HG03575 (cell line): Measurements from ENCODE around the gene RAD52.

Experiments
- ATAC-seq: cut with Tn5 transposase; IDR thresholded peaks from one replicate; pipeline ENCODE4 v1.9.1; 2021; ENCODE audit not compliant: unreplicated experiment, insufficient number of reproducible peaks, low FRiP score; ENCODE audit errors: extremely low read depth

The RAD52 gene

GRCh38 chr12:949453-950191 is at the start of gene RAD52:
Gene RAD52, minus strand, starts transcription at chr12:949694. Its CDS starts 16,636 bp downstream, at chr12:933058.
- peak; percentile 50 for ATAC-seq

GRCh38 chr12:998020-998874 is 48.8 kb upstream of the RAD52 start:
- ATAC-seq, result no peak

- ATAC-seq, result no peak
Measured at GRCh38 chr12:997505-997904, 48.0 kb upstream of the RAD52 start.

- no peak for ATAC-seq
Measured at GRCh38 chr12:996881-997280, 47.4 kb upstream of the RAD52 start.

GRCh38 chr12:992647-993046 is 43.2 kb upstream of the RAD52 start:
- ATAC-seq, result no peak

GRCh38 chr12:991350-992333 is 42.1 kb upstream of the RAD52 start:
- no peak for ATAC-seq

GRCh38 chr12:990661-991349 is 41.3 kb upstream of the RAD52 start, which contains the start of gene ERC1:
Gene ERC1, plus strand, starts transcription at chr12:991223. Its CDS starts 36,681 bp downstream, at chr12:1027904.
- no peak for ATAC-seq

GRCh38 chr12:989751-990660 is 40.5 kb upstream of the RAD52 start:
- ATAC-seq, result no peak

- ATAC-seq, result no peak
Measured at GRCh38 chr12:989051-989450, 39.6 kb upstream of the RAD52 start.

- ATAC-seq, result no peak
Measured at GRCh38 chr12:988646-989045, 39.2 kb upstream of the RAD52 start.

GRCh38 chr12:981961-982360 is 32.5 kb upstream of the RAD52 start:
- ATAC-seq, result no peak

- no peak for ATAC-seq
Measured at GRCh38 chr12:981176-981828, 31.8 kb upstream of the RAD52 start.

- ATAC-seq, result no peak
Measured at GRCh38 chr12:979349-979748, 29.9 kb upstream of the RAD52 start.

- no peak for ATAC-seq
Measured at GRCh38 chr12:977156-977555, 27.7 kb upstream of the RAD52 start.

GRCh38 chr12:976644-977043 is 27.1 kb upstream of the RAD52 start:
- ATAC-seq, result no peak

GRCh38 chr12:974271-974862 is 24.9 kb upstream of the RAD52 start:
- no peak for ATAC-seq

GRCh38 chr12:971991-972390 is 22.5 kb upstream of the RAD52 start:
- ATAC-seq, result no peak
